HCT116 (cell line): ENCODE data around the gene CLDN3.

Experiments
- CTCF ChIP-seq, 3 experiments: fragments of 200-600 bp in 1 of 3; sonication (generic) in 1 of 3; IDR thresholded peaks in 2 of 3; conservative IDR thresholded peaks in 1 of 3; 2 replicates each; pipeline ENCODE4 v1.5.1; 2012 to 2017; ENCODE audit warnings: low read depth in 2 of 3, low read length in 2 of 3, antibody characterized with exemption in 1 of 3, borderline replicate concordance in 1 of 3, control low read depth in 1 of 3, mild to moderate bottlenecking in 1 of 3, mixed read lengths in 1 of 3, mixed run types in 1 of 3, moderate library complexity in 1 of 3; ENCODE audit not compliant: insufficient read depth in 1 of 3
- ELF1 ChIP-seq: IDR thresholded peaks from 2 replicates; pipeline ENCODE4 v1.6.1; 2012; ENCODE audit warnings: low read depth, borderline replicate concordance
- EZH2phosphoT487 ChIP-seq: fragments of 200-600 bp; IDR thresholded peaks from 2 replicates; pipeline ENCODE4 v1.6.1; 2018; ENCODE audit warnings: antibody characterized with exemption, borderline replicate concordance
- POLR2A ChIP-seq: IDR thresholded peaks from 2 replicates; pipeline ENCODE4 v1.7.0; 2011; ENCODE audit warnings: borderline replicate concordance; ENCODE audit not compliant: insufficient read depth, insufficient read length; ENCODE audit errors: extremely low read depth
- RAD21 ChIP-seq: IDR thresholded peaks from 2 replicates; pipeline ENCODE4 v1.6.1; 2012; ENCODE audit warnings: low read depth, mild to moderate bottlenecking
- TCF7L2 ChIP-seq: IDR thresholded peaks from 2 replicates; pipeline ENCODE4 v1.7.0; 2011; ENCODE audit warnings: borderline replicate concordance, inconsistent platforms; ENCODE audit not compliant: insufficient read depth, insufficient read length; ENCODE audit errors: extremely low read depth
- YY1 ChIP-seq: IDR thresholded peaks from 2 replicates; pipeline ENCODE4 v1.6.1; 2011; ENCODE audit warnings: low read length, low read depth, moderate library complexity, mild to moderate bottlenecking; ENCODE audit not compliant: insufficient replicate concordance; ENCODE audit errors: extremely low read depth

GRCh38 chr7:73789051-73789450 lies 19.0 kb upstream of the CLDN3 start:
- TF ChIP-seq TCF7L2 (no peak), ELF1 (no peak), POLR2A (no peak), EZH2phosphoT487 (no peak), CTCF (IDR thresholded peaks at IDR 0.05 in 2 of 3, conservative IDR thresholded peaks at IDR 0.05 in 1 of 3; ENCODE audit: borderline replicate concordance in 1 of 3, insufficient read depth in 1 of 3, low read depth in 2 of 3, low read length in 2 of 3) (no peak), RAD21 (no peak), YY1 (no peak)
